Endothelial cell of umbilical vein (primary cell): ENCODE results near the gene ST6GALNAC6.

Experiments
- CTCF ChIP-seq, 2 donors: IDR thresholded peaks; 1 replicate in 1 of 2; 2 replicates in 1 of 2; pipeline ENCODE4 v1.5.1; 2011; ENCODE audit warnings: low read length in 2 of 2, mild to moderate bottlenecking in 2 of 2, moderate library complexity in 2 of 2, control low read depth in 1 of 2, inconsistent platforms in 1 of 2, low read depth in 1 of 2; ENCODE audit not compliant: insufficient read depth in 1 of 2; ENCODE audit errors: extremely low read depth in 1 of 2
- EZH2 ChIP-seq: IDR thresholded peaks from 2 replicates; pipeline ENCODE4 v1.6.1; 2012; ENCODE audit warnings: borderline replicate concordance, low read depth, mild to moderate bottlenecking, moderate library complexity, low read length, inconsistent platforms; ENCODE audit not compliant: severe bottlenecking
- FOS ChIP-seq: IDR thresholded peaks from 2 replicates; pipeline ENCODE4 v1.6.1; 2011; ENCODE audit warnings: mild to moderate bottlenecking, low read length, moderate library complexity, borderline replicate concordance; ENCODE audit not compliant: insufficient read depth
- GATA2 ChIP-seq: IDR thresholded peaks from 2 replicates; pipeline ENCODE4 v1.7.0; 2011; ENCODE audit warnings: low read depth, mild to moderate bottlenecking, moderate library complexity, mixed read lengths, low read length; ENCODE audit not compliant: insufficient read length, insufficient read depth
- JUN ChIP-seq: IDR thresholded peaks from 2 replicates; pipeline ENCODE4 v1.6.1; 2011; ENCODE audit warnings: borderline replicate concordance, low read depth; ENCODE audit not compliant: insufficient read length, insufficient read depth
- MAX ChIP-seq: IDR thresholded peaks from 2 replicates; pipeline ENCODE4 v1.6.1; 2011; ENCODE audit not compliant: insufficient read depth, insufficient read length
- POLR2A ChIP-seq: IDR thresholded peaks from 2 replicates; pipeline ENCODE4 v1.6.1; 2012; ENCODE audit warnings: low read depth, mild to moderate bottlenecking, control low read depth, low read length
- POLR2AphosphoS5 ChIP-seq: IDR thresholded peaks from 2 replicates; pipeline ENCODE4 v1.6.1; 2012; ENCODE audit warnings: low read depth, mild to moderate bottlenecking, control low read depth, low read length, moderate library complexity; ENCODE audit not compliant: insufficient read depth

- TF ChIP-seq POLR2A: no peak
- no peak for TF ChIP-seq POLR2AphosphoS5
- TF ChIP-seq CTCF (IDR thresholded peaks at IDR 0.05; ENCODE audit: extremely low read depth in 1 of 2, insufficient read depth in 1 of 2, low read depth in 1 of 2, low read length in 2 of 2): no peak
- no peak for TF ChIP-seq EZH2
- no peak for TF ChIP-seq MAX
- TF ChIP-seq JUN: no peak
- no peak for TF ChIP-seq GATA2
- no peak for TF ChIP-seq FOS
Measured at GRCh38 chr9:127917603-127918002, 18.2 kb upstream of the ST6GALNAC6 start.
